ENCODE measurements around the gene MAP2K5. TPM values are rescaled to one million over a fixed set of nuclear protein-coding genes. Genes with fewer than 3 reads are reported as not detected.

The MAP2K5 gene
- total RNA-seq, 2 experiments from 2014 or later, result 16.9 to 17.4 TPM

DNA sequence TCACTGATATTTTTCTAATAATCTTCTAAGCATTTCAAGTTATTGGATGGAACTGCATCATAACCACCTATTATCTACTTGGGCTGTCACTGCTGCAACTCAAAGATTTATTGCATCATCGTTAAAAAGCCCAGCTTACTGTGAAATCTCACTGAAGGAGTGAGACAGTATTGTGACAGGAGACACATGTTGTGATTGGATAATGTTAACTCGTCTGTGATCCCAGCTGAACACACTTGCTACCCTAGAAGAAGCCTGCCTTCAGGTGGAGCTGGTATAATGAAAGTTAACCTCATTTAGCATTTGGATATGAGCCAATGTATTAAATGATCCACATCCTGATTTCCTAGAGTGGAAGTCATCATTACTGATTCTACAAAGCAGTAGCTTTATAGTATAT lies 138.1 kb downstream of the MAP2K5 start:
- Mint-ChIP-seq H3K36me3 (ENCODE audit: low read depth) (peaks cover 14% of the 10 kb centered on the region), H3K4me3 (no peak overlapping the region), H3K27me3 (no peaks in the 10 kb centered on the region), H3K9me3 (peaks cover 21% of the 10 kb centered on the region), H3K4me1 (no peaks in the 10 kb centered on the region), H3K27ac (no peak overlapping the region)
- ChIA-PET POLR2A (no interaction called here), CTCF (no interaction called here)
- DNase-seq, result no peak

DNA sequence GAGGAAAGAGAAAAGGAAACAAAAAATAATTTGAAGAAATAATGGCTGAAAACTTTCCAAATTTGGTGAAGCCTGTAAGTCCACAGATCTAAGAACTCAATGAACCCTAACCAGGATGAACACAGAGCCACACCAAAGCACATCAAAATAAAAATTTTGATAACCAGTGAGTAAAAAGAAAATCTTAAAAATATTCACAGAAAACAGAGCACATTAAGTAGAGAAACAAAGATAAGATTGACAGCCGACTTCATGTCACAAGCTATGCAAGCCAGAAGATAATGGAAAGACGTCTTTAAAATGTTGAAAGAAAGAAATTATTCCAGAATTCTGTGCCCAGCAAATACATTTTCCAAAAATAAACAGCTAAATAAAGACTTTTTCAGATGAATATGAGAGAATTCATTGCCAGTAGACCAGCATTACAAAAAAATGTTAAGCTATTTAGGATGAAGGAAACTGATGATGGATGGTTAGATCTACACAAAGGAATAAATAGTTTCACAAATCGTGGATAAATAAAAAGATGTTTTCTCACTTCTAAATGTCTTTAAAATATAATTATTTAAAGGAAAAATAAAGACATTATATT lies 142.6 kb downstream of the MAP2K5 start:
- Mint-ChIP-seq H3K4me1 (no peaks in the 10 kb centered on the region), H3K27me3 (no peaks in the 10 kb centered on the region), H3K9me3 (peaks cover 25% of the 10 kb centered on the region), H3K4me3 (no peak overlapping the region), H3K27ac (no peak overlapping the region), H3K36me3 (ENCODE audit: low read depth) (peaks cover 17% of the 10 kb centered on the region)
- POLR2A ChIA-PET, result no interaction called here
- no peak for DNase-seq
- CTCF ChIA-PET, result interaction anchor here (0.7 kb wide), 1 partner anchor 28 kb away, joined by 3 read pairs; no protein-coding TSS in a partner anchor

DNA sequence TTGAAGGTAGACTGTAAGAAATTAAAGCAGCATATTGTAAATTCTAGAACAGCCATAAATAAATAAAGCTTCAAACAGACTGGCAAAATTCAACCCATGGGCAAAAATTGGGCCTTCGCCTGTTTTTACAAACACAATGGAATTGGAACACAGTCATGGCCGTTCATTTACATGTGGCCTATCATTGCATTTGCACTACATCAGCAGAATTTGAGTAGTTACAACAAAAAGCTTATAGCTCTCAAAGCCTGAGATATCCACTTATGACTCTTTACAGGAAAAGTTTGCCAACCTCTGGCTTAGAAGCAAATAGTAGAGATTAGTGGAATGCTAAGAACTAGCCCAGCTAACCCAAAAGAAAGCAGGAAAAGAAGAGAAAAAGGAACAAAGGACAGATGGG lies 143.2 kb downstream of the MAP2K5 start:
- Mint-ChIP-seq H3K27ac (no peak overlapping the region), H3K27me3 (no peaks in the 10 kb centered on the region), H3K36me3 (ENCODE audit: low read depth) (peaks cover 15% of the 10 kb centered on the region), H3K4me1 (no peaks in the 10 kb centered on the region), H3K4me3 (no peak overlapping the region), H3K9me3 (peaks cover 25% of the 10 kb centered on the region)
- ChIA-PET POLR2A (no interaction called here), CTCF (interaction anchor here (0.7 kb wide), 1 partner anchor 29 kb away, joined by 3 read pairs; no protein-coding TSS in a partner anchor)
- DNase-seq, result no peak

DNA sequence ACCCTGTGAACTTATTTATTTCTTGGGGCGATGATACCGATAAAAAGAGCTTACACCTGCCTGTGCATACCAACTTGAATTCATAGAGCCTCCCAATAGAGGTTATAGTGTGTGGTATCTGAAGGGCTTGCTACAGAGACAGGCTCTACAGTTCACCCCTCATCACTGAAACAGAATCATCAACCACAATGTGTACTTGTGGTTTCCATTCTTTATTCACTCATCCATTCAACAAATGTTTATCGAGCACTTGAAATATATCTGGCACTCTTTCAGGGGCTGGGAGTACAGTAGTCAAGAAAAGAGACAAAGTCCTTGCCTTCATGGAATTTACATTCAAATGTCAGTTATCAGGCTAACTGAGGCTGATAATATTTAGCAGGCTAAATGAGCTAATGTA lies 148.4 kb downstream of the MAP2K5 start:
- H3K9me3 Mint-ChIP-seq, result peaks cover under 1% of the 10 kb centered on the region
- POLR2A ChIA-PET, result no interaction called here
- H3K4me3 Mint-ChIP-seq, result no peak overlapping the region
- DNase-seq, result no peak
- no peak overlapping the region for H3K27ac Mint-ChIP-seq
- peaks cover under 1% of the 10 kb centered on the region for H3K36me3 Mint-ChIP-seq (ENCODE audit: low read depth)
- CTCF ChIA-PET, result no interaction called here
- H3K4me1 Mint-ChIP-seq, result no peaks in the 10 kb centered on the region
- no peaks in the 10 kb centered on the region for H3K27me3 Mint-ChIP-seq

DNA sequence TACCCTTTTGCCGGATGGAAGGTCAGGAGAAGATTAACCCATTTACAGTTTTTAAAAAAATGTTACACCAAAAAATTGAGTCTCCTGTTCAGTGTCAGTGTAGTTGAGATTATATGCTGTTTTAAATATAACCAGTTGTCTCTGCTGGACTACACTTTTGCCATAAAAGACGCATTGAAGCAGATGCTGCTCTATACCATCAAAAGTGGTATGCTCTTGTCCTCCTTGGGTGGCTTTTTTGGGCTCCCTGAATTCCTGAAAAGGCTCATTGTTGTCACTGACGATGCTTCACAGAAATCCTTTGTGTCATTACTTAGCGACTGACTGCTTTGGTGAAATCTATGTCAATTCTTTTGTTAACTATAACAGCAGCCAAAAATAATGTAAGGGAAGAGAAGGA lies 148.9 kb downstream of the MAP2K5 start:
- Mint-ChIP-seq H3K9me3 (no peaks in the 10 kb centered on the region), H3K4me3 (no peak overlapping the region), H3K27me3 (no peaks in the 10 kb centered on the region), H3K36me3 (ENCODE audit: low read depth) (no peaks in the 10 kb centered on the region), H3K4me1 (no peaks in the 10 kb centered on the region), H3K27ac (no peak overlapping the region)
- ChIA-PET POLR2A (no interaction called here), CTCF (no interaction called here)
- DNase-seq, result no peak

DNA sequence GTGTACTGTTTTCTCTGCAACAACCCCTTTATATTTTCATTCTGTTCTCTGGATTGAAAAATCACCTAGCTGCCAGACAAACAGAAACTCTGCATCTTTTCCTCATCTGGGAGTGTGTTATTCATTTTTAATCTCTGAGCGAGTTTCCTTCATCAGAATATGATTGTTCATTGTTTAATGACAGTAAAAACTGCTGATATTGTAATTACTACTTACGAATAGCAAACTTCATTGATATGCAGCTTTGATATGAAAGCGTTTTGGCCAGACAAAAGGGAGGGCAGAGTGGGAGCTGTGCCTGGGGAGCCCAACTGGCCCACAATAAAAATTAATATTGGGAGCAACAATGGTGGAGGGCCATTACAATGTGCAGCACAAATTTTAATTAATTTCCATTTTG lies 150.1 kb downstream of the MAP2K5 start:
- POLR2A ChIA-PET, result no interaction called here
- no peak for DNase-seq
- Mint-ChIP-seq H3K9me3 (no peaks in the 10 kb centered on the region), H3K36me3 (ENCODE audit: low read depth) (no peaks in the 10 kb centered on the region), H3K27me3 (no peaks in the 10 kb centered on the region), H3K4me3 (no peak overlapping the region), H3K27ac (no peak overlapping the region), H3K4me1 (no peaks in the 10 kb centered on the region)
- CTCF ChIA-PET, result no interaction called here

DNA sequence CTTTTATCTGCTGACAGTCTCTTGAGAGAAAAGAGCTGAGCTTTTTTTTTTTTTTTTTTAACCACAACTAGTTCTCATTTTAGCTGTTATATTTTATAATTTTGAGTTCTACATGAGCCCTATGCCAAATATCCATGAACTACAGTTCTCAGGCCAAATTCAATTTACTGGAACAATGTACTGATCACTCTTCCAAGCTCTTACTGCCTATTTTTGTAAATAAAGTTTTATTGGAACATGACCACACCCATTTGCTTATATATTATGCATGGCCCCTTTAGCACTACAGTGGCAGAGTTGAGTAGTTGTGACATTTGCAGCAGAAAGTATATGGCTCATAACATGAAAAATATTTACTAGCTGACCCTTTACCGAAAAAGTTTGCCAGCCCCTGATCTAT lies 153.6 kb downstream of the MAP2K5 start:
- no peak overlapping the region for H3K4me3 Mint-ChIP-seq
- no peak for DNase-seq
- H3K36me3 Mint-ChIP-seq (ENCODE audit: low read depth), result no peaks in the 10 kb centered on the region
- no peaks in the 10 kb centered on the region for H3K9me3 Mint-ChIP-seq
- ChIA-PET CTCF (interaction anchor here (0.8 kb wide), 1 partner anchor 458 kb away, joined by 3 read pairs; no protein-coding TSS in a partner anchor), POLR2A (no interaction called here)
- H3K27me3 Mint-ChIP-seq, result no peaks in the 10 kb centered on the region
- no peak overlapping the region for H3K27ac Mint-ChIP-seq
- H3K4me1 Mint-ChIP-seq, result no peaks in the 10 kb centered on the region

DNA sequence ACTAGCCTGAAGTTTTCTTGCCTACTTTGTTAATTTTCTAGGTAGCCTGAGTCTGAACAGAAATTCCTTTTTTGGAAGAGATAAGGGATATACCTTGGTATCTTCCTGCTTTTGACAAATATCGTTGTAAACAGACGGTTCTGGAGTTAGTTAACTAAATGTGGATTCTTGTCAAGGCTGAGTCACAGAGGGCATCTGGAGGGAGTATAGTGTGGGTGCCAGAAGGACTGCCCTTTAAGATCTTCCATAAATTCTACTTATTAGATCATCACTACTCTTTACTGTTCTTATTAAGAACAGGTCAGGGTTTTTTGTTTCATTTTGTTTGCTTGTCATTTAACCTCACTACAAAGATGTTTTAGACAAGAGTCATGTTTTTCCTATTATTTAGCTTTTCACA lies 157.5 kb downstream of the MAP2K5 start:
- Mint-ChIP-seq H3K27ac (no peak overlapping the region), H3K4me1 (no peaks in the 10 kb centered on the region), H3K9me3 (no peaks in the 10 kb centered on the region), H3K4me3 (no peak overlapping the region), H3K27me3 (no peaks in the 10 kb centered on the region), H3K36me3 (ENCODE audit: low read depth) (peaks cover under 1% of the 10 kb centered on the region)
- POLR2A ChIA-PET, result no interaction called here
- DNase-seq, result no peak
- CTCF ChIA-PET, result interaction anchor here (0.8 kb wide), 1 partner anchor 13 kb away, joined by 3 read pairs; no protein-coding TSS in a partner anchor

DNA sequence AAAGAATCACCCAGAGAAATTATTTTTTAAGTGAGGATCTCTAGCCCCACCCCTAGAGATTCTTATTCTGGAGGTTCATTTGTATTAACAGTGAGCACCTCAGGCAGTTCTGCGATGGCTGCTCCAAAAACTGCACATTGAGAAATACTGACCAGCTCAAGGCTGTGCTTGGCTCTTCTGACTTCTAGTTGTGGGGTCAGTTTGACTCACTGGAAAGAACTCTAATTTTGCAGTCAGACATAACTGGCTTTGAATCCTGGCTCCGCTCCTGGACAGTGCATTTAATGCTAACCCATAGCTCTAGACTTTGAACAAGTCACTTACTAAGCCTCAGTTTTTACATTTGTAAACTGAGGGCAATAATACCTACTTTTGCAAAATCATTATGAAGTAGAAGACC lies 159.2 kb downstream of the MAP2K5 start:
- ChIA-PET CTCF (no interaction called here), POLR2A (no interaction called here)
- no peak for DNase-seq

DNA sequence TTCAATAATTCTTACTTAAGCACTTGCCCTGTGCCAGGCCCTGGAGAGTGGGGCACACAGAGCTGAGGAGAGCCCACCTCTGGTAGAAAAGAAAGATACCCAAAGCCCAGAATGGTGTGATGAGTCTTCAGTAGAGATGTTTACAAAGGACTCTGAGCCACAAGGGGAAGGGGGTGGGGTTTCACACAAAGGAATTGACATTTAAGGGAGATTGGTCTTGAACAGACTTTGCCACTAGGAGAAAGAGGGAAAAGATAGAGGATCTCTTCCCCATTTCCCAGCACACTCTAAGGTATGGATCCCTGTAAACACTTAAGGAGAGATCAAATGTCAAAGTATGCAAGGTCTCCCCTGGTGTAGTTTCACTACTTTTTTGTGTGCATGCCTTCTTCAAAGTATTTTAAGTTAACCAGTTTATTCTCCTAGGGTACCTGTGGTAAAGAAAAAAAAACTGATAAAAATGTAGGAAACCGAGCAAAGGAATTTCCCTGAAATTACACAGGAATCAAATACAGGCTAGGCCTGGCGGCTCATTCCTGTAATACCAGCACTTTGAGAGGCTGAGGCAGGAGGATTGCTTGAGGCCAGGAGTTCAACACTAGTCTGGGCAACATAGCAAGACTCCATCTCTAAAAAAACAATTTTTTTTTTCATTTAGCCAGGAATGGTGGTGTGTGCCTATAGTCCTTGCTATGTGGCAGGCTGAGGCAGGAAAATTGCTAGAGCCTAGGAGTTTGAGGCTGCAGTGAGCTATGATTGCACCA lies 165.2 kb downstream of the MAP2K5 start:
- Mint-ChIP-seq H3K4me1 (no peaks in the 10 kb centered on the region), H3K9me3 (no peaks in the 10 kb centered on the region), H3K27me3 (no peaks in the 10 kb centered on the region), H3K27ac (no peak overlapping the region), H3K36me3 (ENCODE audit: low read depth) (peaks cover 3% of the 10 kb centered on the region), H3K4me3 (no peak overlapping the region)
- POLR2A ChIA-PET, result no interaction called here
- CTCF ChIA-PET, result no interaction called here
- no peak for DNase-seq

More for the DNA sequence above, 159.2 kb downstream of the MAP2K5 start:
- Mint-ChIP-seq H3K36me3 (ENCODE audit: low read depth) (peaks cover 3% of the 10 kb centered on the region), H3K4me3 (no peak overlapping the region), H3K4me1 (no peaks in the 10 kb centered on the region), H3K27me3 (no peaks in the 10 kb centered on the region), H3K9me3 (no peaks in the 10 kb centered on the region), H3K27ac (no peak overlapping the region)

DNA sequence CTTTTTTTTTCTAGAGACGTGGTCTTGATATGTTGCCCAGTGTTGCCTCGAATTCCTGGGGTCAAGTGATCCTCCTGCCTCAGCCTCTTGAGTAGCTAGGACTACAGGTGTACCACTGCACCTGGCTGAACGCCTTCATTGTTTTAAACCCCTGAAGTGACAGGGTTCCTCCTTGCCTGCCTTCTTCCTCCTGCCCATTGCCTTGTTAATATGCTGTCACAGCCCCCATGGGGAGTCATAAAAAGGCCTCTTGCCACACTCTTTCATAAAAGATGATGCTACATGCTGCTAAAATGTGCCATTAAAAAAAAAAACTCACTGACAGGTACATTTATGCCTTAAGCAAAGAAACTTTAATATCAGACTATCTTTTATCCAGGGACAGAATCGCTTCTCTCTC lies 166.0 kb downstream of the MAP2K5 start:
- no peak overlapping the region for H3K27ac Mint-ChIP-seq
- H3K4me1 Mint-ChIP-seq, result no peaks in the 10 kb centered on the region
- peaks cover 3% of the 10 kb centered on the region for H3K36me3 Mint-ChIP-seq (ENCODE audit: low read depth)
- CTCF ChIA-PET, result no interaction called here
- no peak for DNase-seq
- no peaks in the 10 kb centered on the region for H3K9me3 Mint-ChIP-seq
- POLR2A ChIA-PET, result no interaction called here
- H3K27me3 Mint-ChIP-seq, result no peaks in the 10 kb centered on the region
- no peak overlapping the region for H3K4me3 Mint-ChIP-seq

DNA sequence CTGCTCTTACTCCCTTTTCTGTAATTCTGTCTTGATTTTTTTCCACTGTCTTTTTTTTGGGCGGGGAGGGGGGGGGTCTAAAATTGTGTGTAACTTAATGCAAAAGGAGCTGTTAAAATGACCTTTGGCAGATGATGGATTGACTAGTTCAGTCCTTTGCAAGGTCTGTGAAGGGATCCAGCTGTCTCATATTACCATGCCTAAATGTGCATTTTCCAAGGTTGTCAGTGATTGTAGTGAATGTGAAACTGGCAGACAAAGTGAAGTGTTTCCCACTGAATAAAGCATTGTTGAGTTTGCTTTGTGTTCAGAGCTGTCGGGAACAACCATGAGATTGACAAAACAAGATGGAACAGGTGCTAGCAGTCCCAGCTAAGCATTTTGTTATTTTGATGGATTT lies 172.7 kb downstream of the MAP2K5 start:
- no peaks in the 10 kb centered on the region for H3K27me3 Mint-ChIP-seq
- POLR2A ChIA-PET, result no interaction called here
- H3K36me3 Mint-ChIP-seq (ENCODE audit: low read depth), result no peaks in the 10 kb centered on the region
- H3K27ac Mint-ChIP-seq, result no peak overlapping the region
- no peak overlapping the region for H3K4me3 Mint-ChIP-seq
- H3K9me3 Mint-ChIP-seq, result no peaks in the 10 kb centered on the region
- no peaks in the 10 kb centered on the region for H3K4me1 Mint-ChIP-seq
- no peak for DNase-seq
- CTCF ChIA-PET, result no interaction called here

DNA sequence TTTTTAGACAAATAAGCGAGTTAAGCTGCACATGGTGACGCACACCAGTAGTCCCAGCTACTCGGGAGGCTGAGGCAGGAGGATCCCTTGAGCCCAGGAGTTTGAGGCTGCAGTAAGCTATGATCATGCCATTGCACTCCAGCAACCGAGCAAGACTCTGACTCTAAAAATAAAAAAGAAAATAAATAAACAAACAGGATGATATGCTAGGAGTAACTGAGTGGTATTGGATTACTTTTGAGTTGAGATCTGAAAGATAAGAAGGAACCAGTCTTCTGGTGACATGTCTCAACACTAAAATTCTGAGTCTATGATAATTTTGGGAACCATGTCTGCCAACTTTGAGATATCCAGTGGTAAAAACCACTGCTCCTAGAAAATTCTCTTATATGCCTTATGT lies 173.7 kb downstream of the MAP2K5 start:
- POLR2A ChIA-PET, result no interaction called here
- H3K27me3 Mint-ChIP-seq, result no peaks in the 10 kb centered on the region
- no peak for DNase-seq
- H3K9me3 Mint-ChIP-seq, result no peaks in the 10 kb centered on the region
- no peak overlapping the region for H3K4me3 Mint-ChIP-seq
- H3K4me1 Mint-ChIP-seq, result no peaks in the 10 kb centered on the region
- no peak overlapping the region for H3K27ac Mint-ChIP-seq
- no peaks in the 10 kb centered on the region for H3K36me3 Mint-ChIP-seq (ENCODE audit: low read depth)
- CTCF ChIA-PET, result no interaction called here

DNA sequence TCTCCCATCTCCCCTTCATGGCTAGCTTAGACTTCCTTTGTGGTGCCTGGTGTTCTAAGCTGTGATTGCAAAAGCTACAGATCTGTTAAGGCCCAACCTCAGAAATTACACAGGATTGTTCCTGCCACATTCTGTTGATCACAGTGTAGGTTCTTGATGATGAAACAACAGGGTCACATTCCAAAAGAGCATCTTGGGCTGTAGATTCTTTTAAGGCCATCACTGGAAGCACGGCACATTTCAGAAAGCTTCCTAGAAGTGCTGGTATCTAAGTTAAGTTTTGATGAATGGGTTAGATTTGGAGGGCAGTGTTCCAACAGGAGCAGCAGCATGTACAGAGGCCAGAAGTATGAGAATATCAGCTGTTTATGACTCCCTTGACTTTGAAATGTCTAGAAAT lies 175.3 kb downstream of the MAP2K5 start:
- Mint-ChIP-seq H3K27ac (no peak overlapping the region), H3K27me3 (no peaks in the 10 kb centered on the region), H3K4me3 (no peak overlapping the region), H3K9me3 (no peaks in the 10 kb centered on the region), H3K36me3 (ENCODE audit: low read depth) (no peaks in the 10 kb centered on the region), H3K4me1 (no peaks in the 10 kb centered on the region)
- no peak for DNase-seq
- ChIA-PET POLR2A (no interaction called here), CTCF (no interaction called here)

All from activated CD4-positive, alpha-beta memory T cell treated with anti-CD3 and anti-CD28 coated beads, Interleukin-2, amount 10 ng/mL, durations not matched to agents 7 days and 5 days (primary cell).